T-helper 2 cell treated with Interferon-gamma antibody and Interleukin-4, amounts not matched to agents 5 μg/mL and 100 μg/mL, for 36 hours (primary cell): Measurements from ENCODE around the gene CD44.
A peak's percentile ranks its signal among the peaks of the same experiment; 100 is the strongest.
"Not testable (repeated sequence)": the region's sequence is repeated elsewhere in the genome, so short reads cannot be mapped to it uniquely, and the experiment has no call there.

ENCODE experiments used
- DNase-seq: peaks from one replicate; pipeline ENCODE4 v3.0.0; 2021; ENCODE audit warnings: low spot score
- H3K27ac Mint-ChIP-seq: one replicate; pipeline ENCODE4 v1.8.0; 2021; ENCODE audit warnings: mild to moderate bottlenecking, mixed read lengths
- H3K27me3 Mint-ChIP-seq: one replicate; pipeline ENCODE4 v1.8.0; 2021; ENCODE audit warnings: low read depth, mixed read lengths
- H3K36me3 Mint-ChIP-seq: one replicate; pipeline ENCODE4 v1.8.0; 2021; ENCODE audit warnings: low read depth, mixed read lengths
- H3K4me1 Mint-ChIP-seq: one replicate; pipeline ENCODE4 v1.8.0; 2021; ENCODE audit warnings: low read depth, mixed read lengths
- H3K4me3 Mint-ChIP-seq: one replicate; pipeline ENCODE4 v1.8.0; 2022; ENCODE audit warnings: mild to moderate bottlenecking, moderate library complexity, mixed read lengths
- H3K9me3 Mint-ChIP-seq: one replicate; pipeline ENCODE4 v1.8.0; 2021; ENCODE audit warnings: mixed read lengths

CD44 gene

GRCh38 chr11:35223371-35223796 lies 84.4 kb downstream of the CD44 start:
- H3K27me3 Mint-ChIP-seq = no peaks in the 10 kb centered on the region
- peaks cover 76% of the 10 kb centered on the region for H3K36me3 Mint-ChIP-seq
- H3K4me1 Mint-ChIP-seq = peaks cover 9% of the 10 kb centered on the region
- DNase-seq = no peak
- H3K27ac Mint-ChIP-seq = no peak overlapping the region
- H3K9me3 Mint-ChIP-seq = no peaks in the 10 kb centered on the region
- no peak overlapping the region for H3K4me3 Mint-ChIP-seq

DNA sequence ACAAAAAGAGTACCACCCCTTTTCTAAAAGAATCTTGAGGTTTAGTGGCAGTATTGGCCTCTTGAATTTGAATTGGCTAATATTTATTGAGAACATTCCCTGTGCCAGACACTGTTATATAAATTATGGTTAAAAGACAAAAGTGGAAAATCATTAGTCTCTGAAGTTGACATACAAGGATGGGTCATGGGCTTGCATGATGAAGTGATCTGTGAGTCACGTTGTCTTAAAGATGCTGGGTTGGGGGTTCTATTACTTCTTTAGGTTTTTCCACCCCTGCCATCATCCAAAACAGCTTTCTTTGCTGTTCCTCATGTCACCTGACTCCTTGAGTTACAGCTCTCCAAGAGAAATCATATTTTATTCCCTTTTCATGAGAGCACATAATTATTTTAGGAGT lies 85.0 kb downstream of the CD44 start:
- no peaks in the 10 kb centered on the region for H3K27me3 Mint-ChIP-seq
- H3K4me3 Mint-ChIP-seq = no peak overlapping the region
- peaks cover 75% of the 10 kb centered on the region for H3K36me3 Mint-ChIP-seq
- DNase-seq = no peak
- H3K27ac Mint-ChIP-seq = no peak overlapping the region
- H3K4me1 Mint-ChIP-seq = peaks cover 5% of the 10 kb centered on the region
- no peaks in the 10 kb centered on the region for H3K9me3 Mint-ChIP-seq

DNA sequence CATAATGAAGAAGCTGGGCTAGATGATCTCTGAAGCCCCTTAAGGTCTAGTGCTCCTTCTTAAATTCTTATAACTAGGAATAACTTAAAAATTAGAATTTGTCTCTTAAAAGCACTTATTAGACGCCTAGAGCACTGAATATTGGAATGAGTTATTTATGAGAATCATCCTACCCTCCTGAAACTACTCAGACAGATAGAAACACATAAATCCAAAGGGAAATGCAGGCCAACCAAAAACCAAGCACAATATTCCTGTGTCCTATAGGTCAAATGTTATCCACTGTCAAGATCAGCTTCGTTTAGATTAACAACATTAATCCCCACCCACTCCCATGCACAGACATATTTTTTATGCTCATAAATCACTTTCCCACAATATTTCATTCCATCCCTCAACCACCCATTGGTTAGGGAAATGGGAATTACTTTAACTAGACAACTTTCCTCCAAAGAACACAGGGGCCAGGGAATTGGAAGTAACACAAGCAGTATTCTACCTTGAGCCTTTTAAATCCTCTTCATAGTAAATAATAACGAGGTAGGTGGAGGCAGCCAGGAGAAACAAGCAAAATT lies 87.1 kb downstream of the CD44 start:
- Mint-ChIP-seq H3K4me1 (peaks cover 3% of the 10 kb centered on the region), H3K9me3 (no peaks in the 10 kb centered on the region), H3K27me3 (no peaks in the 10 kb centered on the region), H3K27ac (no peak overlapping the region), H3K4me3 (no peak overlapping the region), H3K36me3 (peaks cover 81% of the 10 kb centered on the region)
- no peak for DNase-seq

DNA sequence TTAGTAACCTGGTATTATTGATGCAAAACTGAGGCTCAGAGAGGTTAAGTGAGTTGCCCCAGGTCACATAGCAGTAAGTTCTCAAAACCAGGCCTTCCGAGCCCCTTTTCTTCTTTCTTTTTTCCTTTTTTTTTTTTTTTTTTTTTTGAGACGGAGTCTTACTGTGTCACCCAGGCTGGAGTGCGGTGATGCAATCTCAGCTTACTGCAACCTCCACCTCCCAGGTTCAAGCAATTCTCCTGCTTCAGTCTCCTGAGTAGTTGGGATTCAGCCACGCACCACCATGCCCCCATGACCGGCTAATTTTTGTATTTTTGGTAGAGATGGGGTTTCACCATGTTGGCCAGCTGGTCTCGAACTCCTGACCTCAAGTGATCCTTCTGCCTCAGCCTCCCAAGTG lies 87.8 kb downstream of the CD44 start:
- DNase-seq, H3K4me1 Mint-ChIP-seq, H3K4me3 Mint-ChIP-seq, H3K27me3 Mint-ChIP-seq, H3K27ac Mint-ChIP-seq, H3K9me3 Mint-ChIP-seq: not testable (repeated sequence)
- H3K36me3 Mint-ChIP-seq = peaks cover 84% of the 10 kb centered on the region

DNA sequence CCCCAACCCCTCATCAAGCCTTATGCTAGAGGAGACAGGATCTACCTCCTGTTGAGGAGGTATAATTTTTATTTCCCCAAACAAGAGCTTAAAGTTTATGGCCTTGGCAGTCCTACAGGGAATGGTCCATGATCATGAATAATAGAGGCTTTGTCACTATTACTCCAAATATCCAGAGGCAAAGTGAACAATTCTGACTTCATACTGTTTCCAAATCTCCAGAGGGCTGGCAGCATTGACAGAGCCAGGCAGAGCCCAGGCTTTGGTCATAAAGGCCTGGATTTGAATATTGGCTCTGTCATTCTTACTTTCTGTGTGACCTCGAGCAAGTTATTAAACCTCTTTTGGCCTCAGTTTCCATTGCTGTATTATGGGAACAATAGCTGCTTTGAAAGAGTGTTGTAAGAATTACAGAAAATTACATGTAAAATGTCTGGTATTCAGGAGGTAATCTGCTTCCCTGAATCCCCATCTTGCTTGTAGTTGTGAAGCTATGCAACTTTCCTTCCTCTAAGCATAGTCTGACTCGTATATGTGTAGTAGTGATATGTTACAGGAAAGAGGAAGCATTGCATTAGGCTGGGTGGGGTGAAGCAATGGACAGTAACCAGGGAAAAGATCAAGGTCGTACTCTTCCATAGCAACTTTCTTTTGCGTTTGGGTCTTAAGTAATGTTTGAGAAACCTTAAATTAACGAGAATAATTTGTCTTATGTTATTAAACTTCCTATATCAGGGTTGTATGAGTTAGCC lies 88.8 kb downstream of the CD44 start:
- no peaks in the 10 kb centered on the region for H3K27me3 Mint-ChIP-seq
- H3K4me1 Mint-ChIP-seq = peaks cover 6% of the 10 kb centered on the region
- peaks cover 3% of the 10 kb centered on the region for H3K9me3 Mint-ChIP-seq

GRCh38 chr11:35228328-35228725 lies 89.4 kb downstream of the CD44 start:
- H3K27me3 Mint-ChIP-seq = no peaks in the 10 kb centered on the region
- no peak overlapping the region for H3K4me3 Mint-ChIP-seq
- no peak for DNase-seq
- peaks cover 3% of the 10 kb centered on the region for H3K9me3 Mint-ChIP-seq
- H3K36me3 Mint-ChIP-seq = peaks cover 86% of the 10 kb centered on the region
- H3K27ac Mint-ChIP-seq = no peak overlapping the region
- H3K4me1 Mint-ChIP-seq = peaks cover 8% of the 10 kb centered on the region

More for the DNA sequence above, 88.8 kb downstream of the CD44 start:
- Mint-ChIP-seq H3K36me3 (peaks cover 87% of the 10 kb centered on the region), H3K27ac (no peak overlapping the region), H3K4me3 (no peak overlapping the region)
- DNase-seq = no peak

- Mint-ChIP-seq H3K27ac (no peak overlapping the region), H3K9me3 (peaks cover 20% of the 10 kb centered on the region), H3K4me1 (peaks cover 23% of the 10 kb centered on the region), H3K36me3 (peaks cover 82% of the 10 kb centered on the region), H3K27me3 (no peaks in the 10 kb centered on the region), H3K4me3 (no peak overlapping the region)
- no peak for DNase-seq
These were observed 91.4 kb downstream of the CD44 start for GRCh38 chr11:35230388-35230787.

- H3K4me3 Mint-ChIP-seq = no peak overlapping the region
- no peak for DNase-seq
- no peaks in the 10 kb centered on the region for H3K27me3 Mint-ChIP-seq
- H3K27ac Mint-ChIP-seq = no peak overlapping the region
- H3K9me3 Mint-ChIP-seq = peaks cover 20% of the 10 kb centered on the region
- peaks cover 78% of the 10 kb centered on the region for H3K36me3 Mint-ChIP-seq
- H3K4me1 Mint-ChIP-seq = peaks cover 32% of the 10 kb centered on the region
These were observed 92.3 kb downstream of the CD44 start for GRCh38 chr11:35231076-35231860.

GRCh38 chr11:35232891-35233330 lies 93.9 kb downstream of the CD44 start:
- H3K4me3 Mint-ChIP-seq = no peak overlapping the region
- peaks cover 47% of the 10 kb centered on the region for H3K4me1 Mint-ChIP-seq
- peaks cover 69% of the 10 kb centered on the region for H3K36me3 Mint-ChIP-seq
- peaks cover 20% of the 10 kb centered on the region for H3K9me3 Mint-ChIP-seq
- no peak overlapping the region for H3K27ac Mint-ChIP-seq
- no peaks in the 10 kb centered on the region for H3K27me3 Mint-ChIP-seq
- no peak for DNase-seq

DNA sequence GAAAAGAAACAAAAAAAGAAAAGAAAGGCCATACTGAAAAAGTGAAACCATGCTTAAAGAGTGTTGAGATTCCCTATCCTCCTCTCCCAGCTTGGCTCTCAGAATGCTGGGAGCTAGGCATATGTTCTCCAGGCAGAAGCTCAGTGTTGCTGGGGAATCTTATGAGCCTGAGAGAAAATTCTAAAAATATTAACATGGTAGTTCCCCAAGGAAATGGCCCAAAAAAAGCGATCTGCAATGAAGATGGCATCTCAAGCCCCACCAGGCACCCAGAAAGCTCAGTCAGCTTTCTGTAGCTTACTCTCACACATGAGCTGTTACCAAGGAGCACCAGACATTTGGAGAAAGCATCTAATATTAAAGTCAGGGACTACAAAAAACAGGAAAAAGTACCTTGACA lies 94.5 kb downstream of the CD44 start:
- H3K4me1 Mint-ChIP-seq = peaks cover 52% of the 10 kb centered on the region
- H3K27me3 Mint-ChIP-seq = no peaks in the 10 kb centered on the region

DNA sequence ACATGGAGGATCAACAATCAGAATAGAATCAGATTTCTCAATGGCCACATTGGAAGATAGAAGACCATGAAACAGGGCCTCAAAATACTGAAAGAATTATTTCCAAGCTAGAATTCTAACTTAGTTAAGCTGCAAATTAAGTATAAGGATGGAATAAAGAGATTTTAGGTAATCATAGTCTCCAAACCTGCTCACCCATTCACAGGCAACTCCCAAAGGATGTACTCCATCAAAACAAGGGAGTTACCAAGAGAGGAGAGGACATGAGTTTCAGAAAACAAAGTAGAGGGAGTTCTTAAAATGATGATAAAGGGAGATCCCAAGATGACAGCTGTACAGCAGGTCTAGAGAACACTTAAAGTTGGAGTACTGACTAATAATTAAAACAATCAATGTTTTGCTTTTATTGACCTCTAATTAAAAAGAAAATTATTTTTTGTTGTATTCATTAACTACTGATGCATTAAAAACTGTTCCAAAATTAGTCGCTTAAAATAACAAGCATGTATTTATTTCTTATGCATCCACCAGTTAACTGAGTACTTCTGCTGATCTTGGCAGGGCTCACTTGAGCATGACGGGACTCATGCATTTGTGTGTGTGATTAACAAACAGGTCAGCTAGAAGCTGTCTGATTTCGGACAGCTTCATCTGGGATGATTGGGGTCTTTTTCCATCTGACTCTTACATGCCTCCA lies 95.6 kb downstream of the CD44 start:
- H3K4me1 Mint-ChIP-seq = peaks cover 59% of the 10 kb centered on the region
- no peak overlapping the region for H3K4me3 Mint-ChIP-seq
- H3K27me3 Mint-ChIP-seq = peaks cover 6% of the 10 kb centered on the region
- DNase-seq = no peak
- peak overlapping the region; percentile 11 for H3K27ac Mint-ChIP-seq
- peaks cover 20% of the 10 kb centered on the region for H3K9me3 Mint-ChIP-seq
- H3K36me3 Mint-ChIP-seq = peaks cover 54% of the 10 kb centered on the region

More for the DNA sequence above, 94.5 kb downstream of the CD44 start:
- no peak for DNase-seq
- H3K36me3 Mint-ChIP-seq = peaks cover 64% of the 10 kb centered on the region
- peaks cover 20% of the 10 kb centered on the region for H3K9me3 Mint-ChIP-seq
- H3K4me3 Mint-ChIP-seq = no peak overlapping the region
- H3K27ac Mint-ChIP-seq = peak overlapping the region; percentile 23

- Mint-ChIP-seq H3K27ac (peak overlapping the region; percentile 56), H3K27me3 (peaks cover 9% of the 10 kb centered on the region), H3K9me3 (peaks cover 20% of the 10 kb centered on the region), H3K4me1 (peaks cover 60% of the 10 kb centered on the region), H3K36me3 (peaks cover 49% of the 10 kb centered on the region), H3K4me3 (peak overlapping the region; percentile 44)
- DNase-seq = no peak
These were observed 96.1 kb downstream of the CD44 start for GRCh38 chr11:35235157-35235468.

- H3K27me3 Mint-ChIP-seq = peaks cover 11% of the 10 kb centered on the region
- peaks cover 20% of the 10 kb centered on the region for H3K9me3 Mint-ChIP-seq
- peaks cover 60% of the 10 kb centered on the region for H3K4me1 Mint-ChIP-seq
- H3K4me3 Mint-ChIP-seq = peak overlapping the region; percentile 44
- peak overlapping the region; percentile 56 for H3K27ac Mint-ChIP-seq
- H3K36me3 Mint-ChIP-seq = peaks cover 45% of the 10 kb centered on the region
- no peak for DNase-seq
These were observed 96.5 kb downstream of the CD44 start for GRCh38 chr11:35235498-35235897.
